Measurements from ENCODE around the gene TRIM17.

TRIM17 gene

DNA sequence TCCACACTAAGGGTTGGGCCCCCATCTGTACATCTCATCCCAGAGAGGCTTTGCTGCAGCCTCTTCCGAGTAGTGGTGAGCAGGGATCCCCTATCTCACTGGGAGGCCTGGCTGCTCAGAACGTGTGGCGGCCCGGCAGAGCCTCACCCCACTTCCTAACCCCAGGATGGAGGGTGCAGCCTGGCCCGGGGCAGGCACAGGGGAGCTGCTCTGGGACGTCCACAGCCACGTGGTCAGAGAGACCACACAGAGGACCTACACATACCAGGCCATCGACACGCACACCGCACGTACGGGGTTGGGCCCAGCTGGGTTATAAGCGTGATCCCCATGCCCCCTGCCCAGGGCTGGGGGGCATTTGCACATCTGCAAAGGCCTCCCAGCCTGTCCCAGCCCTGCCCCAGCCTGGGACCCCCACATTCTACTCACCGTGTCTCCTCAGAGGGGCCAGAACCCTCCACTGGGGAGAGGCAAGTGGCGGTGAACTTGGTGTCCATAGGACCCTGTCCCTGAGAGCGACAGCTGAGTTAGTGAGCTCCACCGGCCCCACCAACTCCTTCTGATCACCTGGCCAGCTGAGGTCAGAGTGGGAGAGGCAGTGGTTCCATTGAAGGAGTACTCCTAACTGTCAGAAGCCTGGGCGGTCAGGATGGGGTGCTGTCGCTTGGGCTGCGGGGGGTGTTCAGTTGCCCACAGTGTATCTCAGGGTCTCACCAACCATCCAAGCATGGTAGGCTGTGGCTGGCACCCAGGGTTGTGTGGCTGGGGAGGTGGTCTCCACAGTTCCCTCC lies 51.2 kb downstream of the TRIM17 start:
- no peak overlapping the region for H3K27ac ChIP-seq (ENCODE audit: low read length)
- no peak overlapping the region for H3K4me3 ChIP-seq (ENCODE audit: low read length)
- H2AFZ ChIP-seq (ENCODE audit: low read depth, low read length) = no peak overlapping the region
- H3K4me1 ChIP-seq (ENCODE audit: low read length) = peaks cover 8% of the 10 kb centered on the region
- H3K36me3 ChIP-seq (replicated peaks; ENCODE audit: low read depth, low read length) = no peaks in the 10 kb centered on the region
- no peak overlapping the region for H3K9ac ChIP-seq (ENCODE audit: low read length)
- H3K4me2 ChIP-seq (ENCODE audit: low read length) = no peak overlapping the region
- no peaks in the 10 kb centered on the region for H3K27me3 ChIP-seq (ENCODE audit: low read depth, low read length)
- no peaks in the 10 kb centered on the region for H3K79me2 ChIP-seq (ENCODE audit: low read length)
- H4K20me1 ChIP-seq (ENCODE audit: insufficient read depth, low read length) = no peaks in the 10 kb centered on the region
- TF ChIP-seq EZH2phosphoT487 (IDR thresholded peaks at IDR 0.05; ENCODE audit: low read depth) = no peak
- no peaks in the 10 kb centered on the region for H3K9me3 ChIP-seq (ENCODE audit: insufficient read depth, low read length)

GRCh38 chr1:228364706-228365213 lies 51.9 kb downstream of the TRIM17 start:
- no peak overlapping the region for H3K4me3 ChIP-seq (ENCODE audit: low read length)

GRCh38 chr1:228364068-228364705 lies 52.5 kb downstream of the TRIM17 start:
- Histone ChIP-seq H3K4me1 (ENCODE audit: low read length) (peaks cover 8% of the 10 kb centered on the region), H3K4me3 (ENCODE audit: low read length) (no peak overlapping the region), H3K4me2 (ENCODE audit: low read length) (no peak overlapping the region), H3K9me3 (ENCODE audit: insufficient read depth, low read length) (no peaks in the 10 kb centered on the region), H3K27me3 (ENCODE audit: low read depth, low read length) (no peaks in the 10 kb centered on the region), H2AFZ (ENCODE audit: low read depth, low read length) (no peak overlapping the region), H4K20me1 (ENCODE audit: insufficient read depth, low read length) (no peaks in the 10 kb centered on the region), H3K9ac (ENCODE audit: low read length) (no peak overlapping the region), H3K36me3 (replicated peaks; ENCODE audit: low read depth, low read length) (no peaks in the 10 kb centered on the region), H3K27ac (ENCODE audit: low read length) (no peak overlapping the region), H3K79me2 (ENCODE audit: low read length) (no peaks in the 10 kb centered on the region)
- TF ChIP-seq EZH2phosphoT487 (IDR thresholded peaks at IDR 0.05; ENCODE audit: low read depth) = no peak
- TF ChIP-seq, protein P1, sequence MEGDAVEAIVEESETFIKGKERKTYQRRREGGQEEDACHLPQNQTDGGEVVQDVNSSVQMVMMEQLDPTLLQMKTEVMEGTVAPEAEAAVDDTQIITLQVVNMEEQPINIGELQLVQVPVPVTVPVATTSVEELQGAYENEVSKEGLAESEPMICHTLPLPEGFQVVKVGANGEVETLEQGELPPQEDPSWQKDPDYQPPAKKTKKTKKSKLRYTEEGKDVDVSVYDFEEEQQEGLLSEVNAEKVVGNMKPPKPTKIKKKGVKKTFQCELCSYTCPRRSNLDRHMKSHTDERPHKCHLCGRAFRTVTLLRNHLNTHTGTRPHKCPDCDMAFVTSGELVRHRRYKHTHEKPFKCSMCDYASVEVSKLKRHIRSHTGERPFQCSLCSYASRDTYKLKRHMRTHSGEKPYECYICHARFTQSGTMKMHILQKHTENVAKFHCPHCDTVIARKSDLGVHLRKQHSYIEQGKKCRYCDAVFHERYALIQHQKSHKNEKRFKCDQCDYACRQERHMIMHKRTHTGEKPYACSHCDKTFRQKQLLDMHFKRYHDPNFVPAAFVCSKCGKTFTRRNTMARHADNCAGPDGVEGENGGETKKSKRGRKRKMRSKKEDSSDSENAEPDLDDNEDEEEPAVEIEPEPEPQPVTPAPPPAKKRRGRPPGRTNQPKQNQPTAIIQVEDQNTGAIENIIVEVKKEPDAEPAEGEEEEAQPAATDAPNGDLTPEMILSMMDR (IDR thresholded peaks at IDR 0.05; ENCODE audit: low read depth, low read length) = no peak

More at GRCh38 chr1:228364706-228365213, 51.9 kb downstream of the TRIM17 start:
- TF ChIP-seq, protein P1 (IDR thresholded peaks at IDR 0.05; ENCODE audit: low read depth, low read length) = no peak
- TF ChIP-seq EZH2phosphoT487 (IDR thresholded peaks at IDR 0.05; ENCODE audit: low read depth) = no peak
- Histone ChIP-seq H3K27me3 (ENCODE audit: low read depth, low read length) (no peaks in the 10 kb centered on the region), H4K20me1 (ENCODE audit: insufficient read depth, low read length) (no peaks in the 10 kb centered on the region), H3K4me2 (ENCODE audit: low read length) (no peak overlapping the region), H3K9me3 (ENCODE audit: insufficient read depth, low read length) (no peaks in the 10 kb centered on the region), H3K36me3 (replicated peaks; ENCODE audit: low read depth, low read length) (no peaks in the 10 kb centered on the region), H2AFZ (ENCODE audit: low read depth, low read length) (no peak overlapping the region), H3K27ac (ENCODE audit: low read length) (no peak overlapping the region), H3K4me1 (ENCODE audit: low read length) (peaks cover 8% of the 10 kb centered on the region), H3K79me2 (ENCODE audit: low read length) (no peaks in the 10 kb centered on the region), H3K9ac (ENCODE audit: low read length) (no peak overlapping the region)

DNA sequence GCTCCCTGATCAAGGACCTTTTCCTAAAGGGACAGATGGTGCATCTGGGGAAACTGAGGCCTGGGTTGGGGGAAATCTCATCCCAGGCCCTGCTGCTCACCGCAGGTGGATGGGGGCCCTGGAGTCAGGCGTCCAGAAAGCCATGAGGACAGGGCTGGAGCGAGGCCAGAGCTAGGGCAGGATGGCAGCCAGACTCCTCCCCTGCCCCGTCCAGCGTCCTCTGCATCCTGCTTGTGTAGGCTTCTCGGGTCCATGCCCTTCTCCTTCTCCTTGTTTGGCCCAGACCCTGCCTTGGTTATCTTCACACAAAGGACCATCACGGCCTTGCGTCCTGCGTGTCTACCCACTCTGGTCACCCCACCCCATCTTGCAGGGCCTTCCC lies 53.0 kb downstream of the TRIM17 start:
- no peak overlapping the region for H3K4me2 ChIP-seq (ENCODE audit: low read length)
- H3K4me3 ChIP-seq (ENCODE audit: low read length) = no peak overlapping the region
- no peaks in the 10 kb centered on the region for H4K20me1 ChIP-seq (ENCODE audit: insufficient read depth, low read length)
- H3K36me3 ChIP-seq (replicated peaks; ENCODE audit: low read depth, low read length) = no peaks in the 10 kb centered on the region
- no peaks in the 10 kb centered on the region for H3K79me2 ChIP-seq (ENCODE audit: low read length)
- H3K27me3 ChIP-seq (ENCODE audit: low read depth, low read length) = no peaks in the 10 kb centered on the region
- no peak overlapping the region for H3K9ac ChIP-seq (ENCODE audit: low read length)
- no peaks in the 10 kb centered on the region for H3K9me3 ChIP-seq (ENCODE audit: insufficient read depth, low read length)
- TF ChIP-seq, protein P1 (IDR thresholded peaks at IDR 0.05; ENCODE audit: low read depth, low read length) = no peak
- TF ChIP-seq EZH2phosphoT487 (IDR thresholded peaks at IDR 0.05; ENCODE audit: low read depth) = no peak
- H3K27ac ChIP-seq (ENCODE audit: low read length) = no peak overlapping the region
- H2AFZ ChIP-seq (ENCODE audit: low read depth, low read length) = no peak overlapping the region
- peaks cover 8% of the 10 kb centered on the region for H3K4me1 ChIP-seq (ENCODE audit: low read length)
